ENCODE data around the gene TGIF2LX.
"Not testable (repeated sequence)": the region's sequence is repeated elsewhere in the genome, so short reads cannot be mapped to it uniquely, and the experiment has no call there.

GRCh38 chrX:89922338-89922934, 728 bp downstream of the TGIF2LX start:
- TF ChIP-seq CTCF (IDR thresholded peaks at IDR 0.05; ENCODE audit: poor library complexity, severe bottlenecking); POLR2AphosphoS5 (IDR thresholded peaks at IDR 0.05); EP300 (conservative IDR thresholded peaks at IDR 0.05; ENCODE audit: poor library complexity, severe bottlenecking); REST (IDR thresholded peaks at IDR 0.05; ENCODE audit: borderline replicate concordance); EZH2 (IDR thresholded peaks at IDR 0.05; ENCODE audit: borderline replicate concordance, insufficient read depth, low read length, poor library complexity, severe bottlenecking); TAF1 (IDR thresholded peaks at IDR 0.05; ENCODE audit: low read depth): not testable (repeated sequence)

All from neural cell (in vitro differentiated cells).